Measurements from ENCODE around the gene TMEM19.

DNA sequence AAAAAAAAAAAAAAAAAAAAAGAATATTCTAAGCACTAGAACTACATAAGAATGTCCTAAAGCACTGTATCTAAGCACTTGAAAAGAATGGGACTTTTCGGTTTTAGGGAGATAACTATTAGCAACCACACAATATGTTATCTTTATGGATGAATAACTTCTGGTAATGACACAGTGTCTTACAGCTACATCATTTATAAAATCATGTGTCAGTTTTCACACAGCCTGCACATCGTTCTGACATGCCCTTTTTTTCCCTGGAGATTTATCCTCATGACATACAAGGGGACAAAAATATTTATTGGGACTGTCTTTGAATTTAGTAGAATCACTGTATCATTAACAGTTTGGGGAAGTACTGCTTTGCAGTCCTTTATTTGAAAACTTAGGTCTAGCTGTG, 17.3 kb downstream of the TMEM19 start:
- TF ChIP-seq YY1 (IDR thresholded peaks at IDR 0.05; ENCODE audit: insufficient read depth, insufficient read length), result no peak
- no peak for TF ChIP-seq ZNF274 (IDR thresholded peaks at IDR 0.05; ENCODE audit: low read depth, low read length)

All from NT2/D1 (cell line).